Measurements from ENCODE around the gene MRPL38.

MRPL38 gene

GRCh38 chr17:75942473-75942872 lies 37.8 kb upstream of the MRPL38 start:
- Histone ChIP-seq H2BK5ac (ENCODE audit: low read length) (no peak overlapping the region), H4K8ac (ENCODE audit: low read depth, low read length) (no peak overlapping the region), H3K18ac (ENCODE audit: low read length) (no peak overlapping the region), H3K23ac (ENCODE audit: low read length) (no peak overlapping the region), H3K9ac (ENCODE audit: low read length) (no peak overlapping the region), H2BK15ac (replicated peaks; ENCODE audit: low read depth) (no peak overlapping the region), H3K4me1 (ENCODE audit: control insufficient read depth, low read depth, low read length) (peaks cover 5% of the 10 kb centered on the region), H2BK120ac (ENCODE audit: low read depth, low read length) (no peak overlapping the region), H4K5ac (ENCODE audit: low read length) (no peak overlapping the region), H3K27ac (ENCODE audit: low read depth, low read length) (no peak overlapping the region), H3K36me3 (ENCODE audit: control insufficient read depth, insufficient read depth, low read length) (peaks cover 3% of the 10 kb centered on the region), H3K27me3 (ENCODE audit: insufficient read depth, low read length, poor library complexity) (no peaks in the 10 kb centered on the region), H3K4me3 (ENCODE audit: low read length) (no peak overlapping the region), H3K79me1 (ENCODE audit: low read length) (no peaks in the 10 kb centered on the region), H3K79me2 (ENCODE audit: control insufficient read depth, insufficient read depth, low read length) (no peaks in the 10 kb centered on the region), H3K56ac (ENCODE audit: low read length) (no peak overlapping the region), H3K4me2 (ENCODE audit: low read length) (no peak overlapping the region), H2AK5ac (ENCODE audit: low read length) (no peak overlapping the region), H3K4ac (ENCODE audit: low read depth, low read length) (no peak overlapping the region)
- DNase-seq, result no peak
- no CpG with 5 or more reads among the region's 4 CpGs for WGBS (ENCODE audit: extremely low coverage, insufficient coverage, low lambda C conversion rate)

GRCh38 chr17:75941442-75941819 lies 36.7 kb upstream of the MRPL38 start:
- H2BK120ac ChIP-seq (ENCODE audit: low read depth, low read length), result no peak overlapping the region
- H3K56ac ChIP-seq (ENCODE audit: low read length), result peak overlapping the region; percentile 8
- no peak overlapping the region for H4K5ac ChIP-seq (ENCODE audit: low read length)
- no peaks in the 10 kb centered on the region for H3K79me1 ChIP-seq (ENCODE audit: low read length)
- peak overlapping the region; percentile 14 for H3K9ac ChIP-seq (ENCODE audit: low read length)
- H3K27ac ChIP-seq (ENCODE audit: low read depth, low read length), result no peak overlapping the region
- H3K4ac ChIP-seq (ENCODE audit: low read depth, low read length), result no peak overlapping the region
- H3K23ac ChIP-seq (ENCODE audit: low read length), result no peak overlapping the region
- no peaks in the 10 kb centered on the region for H3K79me2 ChIP-seq (ENCODE audit: control insufficient read depth, insufficient read depth, low read length)
- no peaks in the 10 kb centered on the region for H3K27me3 ChIP-seq (ENCODE audit: insufficient read depth, low read length, poor library complexity)
- no CpG with 5 or more reads among the region's 6 CpGs for WGBS (ENCODE audit: extremely low coverage, insufficient coverage, low lambda C conversion rate)
- H2BK15ac ChIP-seq (replicated peaks; ENCODE audit: low read depth), result no peak overlapping the region
- peaks cover 1% of the 10 kb centered on the region for H3K36me3 ChIP-seq (ENCODE audit: control insufficient read depth, insufficient read depth, low read length)
- DNase-seq, result no peak
- H3K18ac ChIP-seq (ENCODE audit: low read length), result no peak overlapping the region
- H2BK5ac ChIP-seq (ENCODE audit: low read length), result no peak overlapping the region
- H3K4me3 ChIP-seq (ENCODE audit: low read length), result no peak overlapping the region
- H4K8ac ChIP-seq (ENCODE audit: low read depth, low read length), result no peak overlapping the region
- peak overlapping the region; percentile 1 for H3K4me2 ChIP-seq (ENCODE audit: low read length)
- no peak overlapping the region for H2AK5ac ChIP-seq (ENCODE audit: low read length)
- H3K4me1 ChIP-seq (ENCODE audit: control insufficient read depth, low read depth, low read length), result peaks cover 5% of the 10 kb centered on the region

- H4K8ac ChIP-seq (ENCODE audit: low read depth, low read length), result peak within 1 kb of the TSS; percentile 93
- peak within 1 kb of the TSS; percentile 84 for H3K4me2 ChIP-seq (ENCODE audit: low read length)
- no peak within 1 kb of the TSS for H2BK120ac ChIP-seq (ENCODE audit: low read depth, low read length)
- H2BK15ac ChIP-seq (replicated peaks; ENCODE audit: low read depth), result no peak within 1 kb of the TSS
- H3K27me3 ChIP-seq (ENCODE audit: insufficient read depth, low read length, poor library complexity), result no peaks in the 10 kb centered on the region
- peak within 1 kb of the TSS; percentile 75 for H3K18ac ChIP-seq (ENCODE audit: low read length)
- peaks cover 1% of the 10 kb centered on the region for H3K36me3 ChIP-seq (ENCODE audit: control insufficient read depth, insufficient read depth, low read length)
- no CpG with 5 or more reads among the region's 63 CpGs for WGBS (ENCODE audit: extremely low coverage, insufficient coverage, low lambda C conversion rate)
- H3K23ac ChIP-seq (ENCODE audit: low read length), result no peak within 1 kb of the TSS
- peak within 1 kb of the TSS; percentile 22 for H2BK5ac ChIP-seq (ENCODE audit: low read length)
- DNase-seq, result peak; percentile 98
- no peaks in the 10 kb centered on the region for H3K79me2 ChIP-seq (ENCODE audit: control insufficient read depth, insufficient read depth, low read length)
- no peak within 1 kb of the TSS for H4K5ac ChIP-seq (ENCODE audit: low read length)
- peaks cover 5% of the 10 kb centered on the region for H3K4me1 ChIP-seq (ENCODE audit: control insufficient read depth, low read depth, low read length)
- peak within 1 kb of the TSS; percentile 65 for H3K4me3 ChIP-seq (ENCODE audit: low read length)
- H3K27ac ChIP-seq (ENCODE audit: low read depth, low read length), result peak within 1 kb of the TSS; percentile 63
- no peaks in the 10 kb centered on the region for H3K79me1 ChIP-seq (ENCODE audit: low read length)
- H3K56ac ChIP-seq (ENCODE audit: low read length), result peak within 1 kb of the TSS; percentile 93
- peak within 1 kb of the TSS; percentile 94 for H3K9ac ChIP-seq (ENCODE audit: low read length)
- H2AK5ac ChIP-seq (ENCODE audit: low read length), result no peak within 1 kb of the TSS
- peak within 1 kb of the TSS; percentile 76 for H3K4ac ChIP-seq (ENCODE audit: low read depth, low read length)
Measured at GRCh38 chr17:75940727-75941441, 36.2 kb upstream of the MRPL38 start, which contains the start of gene FBF1. Gene FBF1 (minus strand): TSS chr17:75941042. CDS start chr17:75938149, 2,893 bp downstream.

GRCh38 chr17:75937652-75938051 lies 33.0 kb upstream of the MRPL38 start:
- no peak overlapping the region for H2AK5ac ChIP-seq (ENCODE audit: low read length)
- no peak overlapping the region for H4K8ac ChIP-seq (ENCODE audit: low read depth, low read length)
- H3K27ac ChIP-seq (ENCODE audit: low read depth, low read length), result no peak overlapping the region
- H3K56ac ChIP-seq (ENCODE audit: low read length), result no peak overlapping the region
- no peak overlapping the region for H2BK120ac ChIP-seq (ENCODE audit: low read depth, low read length)
- no peaks in the 10 kb centered on the region for H3K27me3 ChIP-seq (ENCODE audit: insufficient read depth, low read length, poor library complexity)
- no peak overlapping the region for H4K5ac ChIP-seq (ENCODE audit: low read length)
- H3K4ac ChIP-seq (ENCODE audit: low read depth, low read length), result no peak overlapping the region
- no peaks in the 10 kb centered on the region for H3K79me1 ChIP-seq (ENCODE audit: low read length)
- H3K4me1 ChIP-seq (ENCODE audit: control insufficient read depth, low read depth, low read length), result peaks cover 5% of the 10 kb centered on the region
- H2BK5ac ChIP-seq (ENCODE audit: low read length), result no peak overlapping the region
- H3K4me3 ChIP-seq (ENCODE audit: low read length), result no peak overlapping the region
- no peak overlapping the region for H3K18ac ChIP-seq (ENCODE audit: low read length)
- no CpG with 5 or more reads among the region's 13 CpGs for WGBS (ENCODE audit: extremely low coverage, insufficient coverage, low lambda C conversion rate)
- no peak for DNase-seq
- no peak overlapping the region for H2BK15ac ChIP-seq (replicated peaks; ENCODE audit: low read depth)
- H3K23ac ChIP-seq (ENCODE audit: low read length), result no peak overlapping the region
- H3K79me2 ChIP-seq (ENCODE audit: control insufficient read depth, insufficient read depth, low read length), result no peaks in the 10 kb centered on the region
- H3K9ac ChIP-seq (ENCODE audit: low read length), result no peak overlapping the region
- no peak overlapping the region for H3K4me2 ChIP-seq (ENCODE audit: low read length)
- H3K36me3 ChIP-seq (ENCODE audit: control insufficient read depth, insufficient read depth, low read length), result no peaks in the 10 kb centered on the region

GRCh38 chr17:75933808-75934207 lies 29.1 kb upstream of the MRPL38 start:
- Histone ChIP-seq H2BK15ac (replicated peaks; ENCODE audit: low read depth) (no peak overlapping the region), H3K79me1 (ENCODE audit: low read length) (no peaks in the 10 kb centered on the region), H3K4me2 (ENCODE audit: low read length) (no peak overlapping the region), H3K9ac (ENCODE audit: low read length) (no peak overlapping the region), H3K23ac (ENCODE audit: low read length) (no peak overlapping the region), H3K36me3 (ENCODE audit: control insufficient read depth, insufficient read depth, low read length) (no peaks in the 10 kb centered on the region), H3K79me2 (ENCODE audit: control insufficient read depth, insufficient read depth, low read length) (no peaks in the 10 kb centered on the region), H3K18ac (ENCODE audit: low read length) (no peak overlapping the region), H4K5ac (ENCODE audit: low read length) (no peak overlapping the region), H3K4me3 (ENCODE audit: low read length) (no peak overlapping the region), H3K56ac (ENCODE audit: low read length) (no peak overlapping the region), H2AK5ac (ENCODE audit: low read length) (no peak overlapping the region), H3K27ac (ENCODE audit: low read depth, low read length) (no peak overlapping the region), H2BK5ac (ENCODE audit: low read length) (no peak overlapping the region), H3K4ac (ENCODE audit: low read depth, low read length) (no peak overlapping the region), H3K4me1 (ENCODE audit: control insufficient read depth, low read depth, low read length) (no peaks in the 10 kb centered on the region), H3K27me3 (ENCODE audit: insufficient read depth, low read length, poor library complexity) (no peaks in the 10 kb centered on the region), H4K8ac (ENCODE audit: low read depth, low read length) (no peak overlapping the region), H2BK120ac (ENCODE audit: low read depth, low read length) (no peak overlapping the region)
- no peak for DNase-seq
- WGBS (ENCODE audit: extremely low coverage, insufficient coverage, low lambda C conversion rate), result no CpG with 5 or more reads among the region's 4 CpGs

GRCh38 chr17:75932852-75933251 lies 28.2 kb upstream of the MRPL38 start:
- no CpG with 5 or more reads among the region's 5 CpGs for WGBS (ENCODE audit: extremely low coverage, insufficient coverage, low lambda C conversion rate)
- no peaks in the 10 kb centered on the region for H3K79me2 ChIP-seq (ENCODE audit: control insufficient read depth, insufficient read depth, low read length)
- H2BK5ac ChIP-seq (ENCODE audit: low read length), result no peak overlapping the region
- H2AK5ac ChIP-seq (ENCODE audit: low read length), result no peak overlapping the region
- no peak for DNase-seq
- no peak overlapping the region for H3K4me3 ChIP-seq (ENCODE audit: low read length)
- H3K18ac ChIP-seq (ENCODE audit: low read length), result no peak overlapping the region
- no peak overlapping the region for H4K8ac ChIP-seq (ENCODE audit: low read depth, low read length)
- no peak overlapping the region for H3K4ac ChIP-seq (ENCODE audit: low read depth, low read length)
- H3K27me3 ChIP-seq (ENCODE audit: insufficient read depth, low read length, poor library complexity), result no peaks in the 10 kb centered on the region
- no peak overlapping the region for H3K27ac ChIP-seq (ENCODE audit: low read depth, low read length)
- H4K5ac ChIP-seq (ENCODE audit: low read length), result no peak overlapping the region
- no peaks in the 10 kb centered on the region for H3K36me3 ChIP-seq (ENCODE audit: control insufficient read depth, insufficient read depth, low read length)
- no peaks in the 10 kb centered on the region for H3K4me1 ChIP-seq (ENCODE audit: control insufficient read depth, low read depth, low read length)
- H3K79me1 ChIP-seq (ENCODE audit: low read length), result no peaks in the 10 kb centered on the region
- H3K4me2 ChIP-seq (ENCODE audit: low read length), result no peak overlapping the region
- no peak overlapping the region for H3K23ac ChIP-seq (ENCODE audit: low read length)
- no peak overlapping the region for H2BK15ac ChIP-seq (replicated peaks; ENCODE audit: low read depth)
- H2BK120ac ChIP-seq (ENCODE audit: low read depth, low read length), result no peak overlapping the region
- H3K56ac ChIP-seq (ENCODE audit: low read length), result no peak overlapping the region
- H3K9ac ChIP-seq (ENCODE audit: low read length), result no peak overlapping the region
